H1 (cell line): ENCODE data around the gene GYS2.

Experiments used
- HDAC2 ChIP-seq, 2 experiments: fragments of 300-600 bp in 1 of 2; sonication (generic) in 1 of 2; IDR thresholded peaks; 2 replicates each; pipeline ENCODE4 v1.6.1; 2011 to 2012; ENCODE audit warnings: low read depth in 2 of 2, low read length in 2 of 2, mild to moderate bottlenecking in 2 of 2, moderate library complexity in 2 of 2, borderline replicate concordance in 1 of 2, inconsistent platforms in 1 of 2
- SP4 ChIP-seq: IDR thresholded peaks from 2 replicates; pipeline ENCODE4 v1.6.1; 2012; ENCODE audit warnings: low read length, inconsistent platforms
- YY1 ChIP-seq: IDR thresholded peaks from 2 replicates; pipeline ENCODE4 v1.6.1; 2011; ENCODE audit warnings: low read depth, mild to moderate bottlenecking, low read length

- TF ChIP-seq SP4 (no peak), HDAC2 (IDR thresholded peaks at IDR 0.05; ENCODE audit: borderline replicate concordance in 1 of 2, low read depth in 2 of 2, low read length in 2 of 2) (no peak), YY1 (no peak)
Observed at GRCh38 chr12:21607701-21608100, 3.1 kb upstream of the GYS2 start.
